Measurements from ENCODE around the gene C10orf67.
"Not testable (repeated sequence)": the region's sequence is repeated elsewhere in the genome, so short reads cannot be mapped to it uniquely, and the experiment has no call there.

C10orf67 gene

GRCh38 chr10:23344241-23344841, at the start of gene C10orf67:
C10orf67 (minus strand) TSS chr10:23344797; CDS start chr10:23344774, 23 bp downstream.
- DNase-seq = no peak

- DNase-seq = no peak
These were observed 47.2 kb upstream of the C10orf67 start for GRCh38 chr10:23391821-23392220.

GRCh38 chr10:23390809-23391208, 46.2 kb upstream of the C10orf67 start:
- DNase-seq = no peak

- DNase-seq = not testable (repeated sequence)
These were observed 45.8 kb upstream of the C10orf67 start for GRCh38 chr10:23390408-23390807.

GRCh38 chr10:23387516-23387915, 42.9 kb upstream of the C10orf67 start:
- not testable (repeated sequence) for DNase-seq

- no peak for DNase-seq
These were observed 41.5 kb upstream of the C10orf67 start for GRCh38 chr10:23386052-23386451.

GRCh38 chr10:23384364-23384763, 39.8 kb upstream of the C10orf67 start:
- no peak for DNase-seq

- DNase-seq = no peak
These were observed 39.0 kb upstream of the C10orf67 start for GRCh38 chr10:23383637-23384036.

GRCh38 chr10:23381298-23382040, 36.9 kb upstream of the C10orf67 start:
- no peak for DNase-seq

- no peak for DNase-seq
These were observed 35.1 kb upstream of the C10orf67 start for GRCh38 chr10:23379686-23380085.

- DNase-seq = no peak
These were observed 31.6 kb upstream of the C10orf67 start for GRCh38 chr10:23376229-23376655.

GRCh38 chr10:23375366-23375765, 30.8 kb upstream of the C10orf67 start:
- DNase-seq = no peak

- no peak for DNase-seq
These were observed 28.6 kb upstream of the C10orf67 start for GRCh38 chr10:23373156-23373555.

GRCh38 chr10:23371073-23371472, 26.5 kb upstream of the C10orf67 start:
- no peak for DNase-seq

- no peak for DNase-seq
These were observed 25.5 kb upstream of the C10orf67 start for GRCh38 chr10:23370106-23370505.

- peak; percentile 31 for DNase-seq
These were observed 24.4 kb upstream of the C10orf67 start for GRCh38 chr10:23368816-23369640.

- DNase-seq = no peak
These were observed 23.4 kb upstream of the C10orf67 start for GRCh38 chr10:23367896-23368595.

GRCh38 chr10:23365417-23366030, 20.9 kb upstream of the C10orf67 start:
- DNase-seq = not testable (repeated sequence)

- DNase-seq = no peak
These were observed 19.8 kb upstream of the C10orf67 start for GRCh38 chr10:23364378-23364777.

- DNase-seq = no peak
These were observed 19.2 kb upstream of the C10orf67 start for GRCh38 chr10:23363793-23364135.

GRCh38 chr10:23362879-23363792, 18.5 kb upstream of the C10orf67 start:
- DNase-seq = peak; percentile 64

All from CD4-positive, alpha-beta T cell treated with Interleukin-12 subunit alpha and Interleukin-12 subunit beta, for 1 hour (primary cell).